ENCODE measurements around the gene BLVRB. TPM values are rescaled to one million over a fixed set of nuclear protein-coding genes. Genes with fewer than 3 reads are reported as not detected.
"Not testable (repeated sequence)": the region's sequence is repeated elsewhere in the genome, so short reads cannot be mapped to it uniquely, and the experiment has no call there.

BLVRB gene
- total RNA-seq, 3 donors from 2014 or later (not counting 1 experiment from before 2014, with no cell fraction given): 16.8 to 25.2 (median 18.3) TPM

DNA sequence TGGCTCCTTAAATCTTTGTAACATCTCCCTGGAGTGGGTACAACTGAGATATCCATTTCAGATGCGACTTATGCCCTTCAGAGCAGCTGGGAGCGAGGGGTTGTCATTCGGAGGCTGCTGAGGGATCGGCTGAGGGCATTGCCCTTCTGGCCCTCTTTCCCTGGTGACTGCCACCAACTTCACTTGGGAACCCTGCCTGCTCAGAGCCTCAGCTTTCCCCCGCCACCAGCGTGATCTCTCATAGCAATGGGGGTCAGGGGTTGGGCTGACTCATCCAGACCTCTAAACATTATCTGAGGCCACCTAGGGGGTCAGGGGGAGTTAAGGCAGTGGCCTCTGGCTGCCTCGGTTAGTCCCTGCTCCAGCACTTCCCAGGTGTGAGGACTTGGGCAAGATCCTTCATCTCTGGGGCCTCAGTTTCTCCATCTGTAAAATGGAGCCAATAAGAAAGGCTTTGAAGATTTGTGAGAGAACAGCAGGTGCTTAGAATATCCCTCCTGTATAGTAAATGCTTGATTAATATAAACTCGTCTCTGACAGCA is 53.5 kb downstream of the BLVRB start:
- H3K27me3 Mint-ChIP-seq (ENCODE audit: low read depth in 2 of 2): peaks cover 0 to 3% of the 10 kb centered on the region in 2 donors
- 91% methylated on average over 7 of the region's 8 CpGs for WGBS (ENCODE audit: insufficient coverage)
- H3K9me3 Mint-ChIP-seq: no peaks in the 10 kb centered on the region
- no peaks in the 10 kb centered on the region for H3K9me3 ChIP-seq (ENCODE audit: control insufficient read depth, insufficient read depth, low read length)
- H3K27ac ChIP-seq (ENCODE audit: low read length): no peak overlapping the region
- H3K27ac Mint-ChIP-seq: no peak overlapping the region
- no peak overlapping the region for H3K4me3 Mint-ChIP-seq
- intact Hi-C loops (cut with micrococcal nuclease): no loop called here
- no peaks in the 10 kb centered on the region for H3K27me3 ChIP-seq (ENCODE audit: control insufficient read depth, insufficient read depth, low read length)
- H3K4me3 ChIP-seq (ENCODE audit: low read length): no peak overlapping the region
- DNase-seq: no peak
- H3K4me1 ChIP-seq (ENCODE audit: control insufficient read depth, insufficient read depth, low read length): peaks cover 57% of the 10 kb centered on the region
- H3K36me3 ChIP-seq (ENCODE audit: control insufficient read depth, insufficient read depth, low read length): no peaks in the 10 kb centered on the region
- no peak for ATAC-seq
- no peak for TF ChIP-seq CTCF (IDR thresholded peaks at IDR 0.05)
- H3K4me1 Mint-ChIP-seq: peaks cover 23 to 37% of the 10 kb centered on the region in 2 donors
- H3K36me3 Mint-ChIP-seq: no peaks in the 10 kb centered on the region

GRCh38 chr19:40411125-40411842 is 54.3 kb downstream of the BLVRB start:
- DNase-seq (peak in 1 of 2 donors; percentile 1), ATAC-seq (no peak)
- Histone ChIP-seq H3K27me3 (ENCODE audit: control insufficient read depth, insufficient read depth, low read length) (no peaks in the 10 kb centered on the region), H3K27ac (ENCODE audit: low read length) (no peak overlapping the region), H3K9me3 (ENCODE audit: control insufficient read depth, insufficient read depth, low read length) (no peaks in the 10 kb centered on the region), H3K36me3 (ENCODE audit: control insufficient read depth, insufficient read depth, low read length) (no peaks in the 10 kb centered on the region), H3K4me3 (ENCODE audit: low read length) (no peak overlapping the region), H3K4me1 (ENCODE audit: control insufficient read depth, insufficient read depth, low read length) (peaks cover 49% of the 10 kb centered on the region)
- H3K27me3 Mint-ChIP-seq (ENCODE audit: low read depth in 2 of 2): peaks cover 0 to 3% of the 10 kb centered on the region in 2 donors
- intact Hi-C loops (cut with micrococcal nuclease): no loop called here
- H3K27ac Mint-ChIP-seq: no peak overlapping the region
- peaks cover 19 to 33% of the 10 kb centered on the region in 2 donors for H3K4me1 Mint-ChIP-seq
- H3K36me3 Mint-ChIP-seq: no peaks in the 10 kb centered on the region
- TF ChIP-seq CTCF (IDR thresholded peaks at IDR 0.05): no peak
- H3K4me3 Mint-ChIP-seq: no peak overlapping the region
- no peaks in the 10 kb centered on the region for H3K9me3 Mint-ChIP-seq
- WGBS (ENCODE audit: insufficient coverage): 44% methylated on average over 16 of the region's 16 CpGs

- no peak overlapping the region for H3K4me3 ChIP-seq (ENCODE audit: low read length)
- intact Hi-C loops (cut with micrococcal nuclease): no loop called here
- H3K36me3 Mint-ChIP-seq: no peaks in the 10 kb centered on the region
- no peaks in the 10 kb centered on the region for H3K36me3 ChIP-seq (ENCODE audit: control insufficient read depth, insufficient read depth, low read length)
- no peak for TF ChIP-seq CTCF (IDR thresholded peaks at IDR 0.05)
- H3K4me3 Mint-ChIP-seq: no peak overlapping the region
- H3K4me1 ChIP-seq (ENCODE audit: control insufficient read depth, insufficient read depth, low read length): peaks cover 41% of the 10 kb centered on the region
- no peaks in the 10 kb centered on the region for H3K9me3 ChIP-seq (ENCODE audit: control insufficient read depth, insufficient read depth, low read length)
- WGBS (ENCODE audit: insufficient coverage): 69% methylated on average over 9 of the region's 9 CpGs
- peaks cover 0 to 3% of the 10 kb centered on the region in 2 donors for H3K27me3 Mint-ChIP-seq (ENCODE audit: low read depth in 2 of 2)
- H3K27me3 ChIP-seq (ENCODE audit: control insufficient read depth, insufficient read depth, low read length): no peaks in the 10 kb centered on the region
- no peak overlapping the region for H3K27ac Mint-ChIP-seq
- ATAC-seq (no peak), DNase-seq (no peak)
- H3K9me3 Mint-ChIP-seq: no peaks in the 10 kb centered on the region
- no peak overlapping the region for H3K27ac ChIP-seq (ENCODE audit: low read length)
- H3K4me1 Mint-ChIP-seq: peaks cover 12 to 26% of the 10 kb centered on the region in 2 donors
Observed at GRCh38 chr19:40410030-40410389, 55.5 kb downstream of the BLVRB start.

- H3K4me3 ChIP-seq (ENCODE audit: low read length); ATAC-seq; H3K36me3 ChIP-seq (ENCODE audit: control insufficient read depth, insufficient read depth, low read length); H3K36me3 Mint-ChIP-seq; H3K9me3 Mint-ChIP-seq; H3K27me3 ChIP-seq (ENCODE audit: control insufficient read depth, insufficient read depth, low read length); H3K9me3 ChIP-seq (ENCODE audit: control insufficient read depth, insufficient read depth, low read length); H3K4me3 Mint-ChIP-seq; H3K27ac Mint-ChIP-seq; H3K27ac ChIP-seq (ENCODE audit: low read length); DNase-seq; intact Hi-C loops (cut with micrococcal nuclease); H3K27me3 Mint-ChIP-seq (ENCODE audit: low read depth in 2 of 2): not testable (repeated sequence)
- peaks cover 13 to 31% of the 10 kb centered on the region in 2 donors for H3K4me1 Mint-ChIP-seq
- 90% methylated on average over 8 of the region's 8 CpGs for WGBS (ENCODE audit: insufficient coverage)
- H3K4me1 ChIP-seq (ENCODE audit: control insufficient read depth, insufficient read depth, low read length): peaks cover 36% of the 10 kb centered on the region
Observed at GRCh38 chr19:40408598-40408925, 57.0 kb downstream of the BLVRB start.
